Omental fat pad (tissue), 4 donors: ENCODE data around the gene HMCN1. TPM values are rescaled to one million over a fixed set of nuclear protein-coding genes. Genes with fewer than 3 reads are reported as not detected.

Experiments
- ATAC-seq: fragments of 150-250 bp; one replicate; pipeline ENCODE4 v1.9.1; 2016; ENCODE audit warnings: mild to moderate bottlenecking, moderate library complexity; ENCODE audit not compliant: low FRiP score
- DNase-seq: peaks from one replicate; pipeline ENCODE4 v3.0.0-alpha.2; 2019; ENCODE audit warnings: low spot score
- CTCF ChIP-seq, 3 donors: fragments of 450-650 bp; IDR thresholded peaks; one replicate each; pipeline ENCODE4 v1.5.1; 2016 to 2017; ENCODE audit warnings: antibody characterized with exemption in 3 of 3, mild to moderate bottlenecking in 3 of 3, moderate library complexity in 2 of 3
- total RNA-seq, 4 donors: library from RNA; depleted of rRNA; stranded (reverse); fragments of >200 nt; gene quantifications; one replicate each; pipeline ENCODE4 v1.1.0, GENCODE V29; 2016

The HMCN1 gene
- total RNA-seq, 4 donors from 2014 or later, result 5.2 to 45.9 (median 12.7) TPM

DNA sequence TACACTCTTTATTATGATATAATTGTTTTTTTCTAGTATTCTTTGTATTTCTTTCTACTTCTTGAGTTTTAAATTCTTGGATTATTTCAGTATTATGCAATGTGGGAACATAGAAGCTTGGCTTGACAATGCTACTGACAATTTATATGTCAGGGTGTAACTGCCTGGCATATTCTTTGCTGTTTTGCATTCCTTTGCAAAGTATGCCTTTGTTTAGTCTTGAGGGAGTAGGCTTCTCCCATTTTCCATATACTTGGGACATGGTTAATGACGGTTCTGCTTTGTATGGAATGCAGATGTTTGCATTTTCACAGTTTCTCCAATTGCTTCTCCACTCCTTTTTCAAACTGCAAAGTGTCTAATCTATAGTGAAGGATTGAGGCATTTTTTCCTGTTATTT is 109.8 kb downstream of the HMCN1 start:
- DNase-seq, result no peak
- ATAC-seq, result no peak
- no peak for TF ChIP-seq CTCF (IDR thresholded peaks at IDR 0.05)

DNA sequence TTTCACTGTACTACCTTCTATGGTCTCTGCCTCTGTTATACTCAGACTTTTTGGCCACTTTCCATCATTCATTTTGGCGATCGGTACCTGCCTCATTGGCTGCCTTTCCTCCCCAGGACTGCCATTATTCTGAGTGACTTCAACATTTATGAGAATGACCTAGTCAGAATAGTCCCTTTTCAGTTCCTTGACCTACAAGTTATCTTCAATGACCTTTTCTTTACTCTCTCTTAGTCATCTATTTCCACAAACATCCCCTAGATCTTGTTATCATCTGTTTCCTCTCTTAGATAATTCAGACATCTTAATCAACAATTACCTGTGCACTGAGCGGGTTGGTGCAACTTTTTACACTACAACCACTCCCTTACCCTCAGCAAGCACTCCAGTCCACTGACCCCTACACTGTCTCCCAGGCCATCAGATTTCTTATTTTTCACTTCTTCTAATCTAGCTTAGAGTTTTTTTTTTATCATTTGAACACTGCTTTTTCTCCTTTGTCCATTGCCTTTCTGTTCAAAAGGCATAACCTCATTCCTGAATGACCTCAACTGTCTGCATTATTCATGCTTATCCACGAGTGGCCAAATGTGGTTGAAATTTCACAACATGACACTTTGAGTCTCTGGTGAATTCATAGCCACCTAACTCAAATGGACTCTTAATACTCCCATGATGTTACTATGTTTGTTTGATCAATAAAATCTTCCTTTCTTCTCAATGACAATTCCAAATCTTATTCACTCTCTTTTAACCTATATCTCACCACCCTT is 112.7 kb downstream of the HMCN1 start:
- ATAC-seq (no peak), DNase-seq (no peak)

GRCh38 chr1:185849014-185849413 is 114.8 kb downstream of the HMCN1 start:
- no peak for TF ChIP-seq CTCF (IDR thresholded peaks at IDR 0.05)
- DNase-seq (no peak), ATAC-seq (no peak)

More for the DNA sequence above, 112.7 kb downstream of the HMCN1 start:
- no peak for TF ChIP-seq CTCF (IDR thresholded peaks at IDR 0.05)

DNA sequence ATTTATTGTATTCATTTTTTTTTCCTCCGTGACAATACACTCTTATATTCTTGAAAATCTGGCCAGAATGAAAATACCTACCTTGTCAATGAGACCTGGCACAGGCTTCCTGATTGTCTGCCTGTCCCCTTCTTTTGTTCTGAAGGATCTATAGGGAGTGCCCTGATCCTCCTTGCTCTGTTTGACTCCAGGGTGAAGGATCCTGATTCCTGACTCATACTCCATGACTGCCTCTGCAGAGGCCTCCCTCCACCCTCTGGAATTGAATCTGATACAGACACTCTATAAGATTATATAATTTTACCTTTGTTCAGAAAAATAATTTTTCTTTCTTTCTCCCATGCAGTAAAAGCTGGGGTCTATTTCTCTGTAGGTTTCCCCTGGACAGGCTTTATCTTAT is 116.2 kb downstream of the HMCN1 start:
- ATAC-seq (no peak), DNase-seq (no peak)
- TF ChIP-seq CTCF (IDR thresholded peaks at IDR 0.05), result no peak

GRCh38 chr1:185853739-185854138 is 119.5 kb downstream of the HMCN1 start:
- TF ChIP-seq CTCF (IDR thresholded peaks at IDR 0.05), result no peak
- ATAC-seq (no peak), DNase-seq (no peak)

DNA sequence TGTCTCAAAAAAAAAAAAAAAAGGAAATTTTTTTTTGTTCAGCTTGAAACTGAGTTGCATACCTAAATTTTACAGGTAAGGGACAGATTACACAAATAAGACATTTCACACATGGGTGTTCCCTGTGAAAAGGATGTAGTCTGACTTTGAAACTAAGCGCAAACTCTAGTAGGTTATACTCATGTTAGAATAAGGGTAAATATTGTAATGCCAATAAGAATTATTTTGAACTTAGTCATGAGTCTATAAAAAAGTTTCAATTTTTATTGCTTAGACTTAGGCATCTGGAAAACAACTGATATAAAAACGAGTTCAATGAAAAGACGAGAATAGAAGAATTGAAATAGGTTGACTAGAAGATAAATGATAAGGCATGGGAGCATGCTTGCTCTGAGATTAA is 122.3 kb downstream of the HMCN1 start:
- TF ChIP-seq CTCF (IDR thresholded peaks at IDR 0.05), result no peak
- ATAC-seq (no peak), DNase-seq (no peak)

DNA sequence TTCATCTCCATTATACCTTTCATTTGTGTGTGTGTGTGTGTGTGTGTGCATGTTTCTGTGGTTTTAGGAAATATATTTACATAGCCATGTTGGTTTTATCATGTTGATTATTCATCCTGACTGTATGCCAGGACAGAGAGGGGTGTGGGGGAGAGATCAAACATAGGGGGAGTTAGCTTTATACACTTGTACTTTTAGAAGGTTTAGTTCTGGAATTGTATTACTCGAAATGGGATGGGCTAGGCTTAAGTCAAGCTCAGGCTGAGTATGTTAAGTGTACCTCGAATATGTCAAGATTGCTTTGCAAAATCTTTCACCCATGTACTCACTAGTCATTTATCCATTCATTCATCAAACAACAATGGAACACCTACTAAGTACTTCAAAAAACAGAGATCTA is 123.3 kb downstream of the HMCN1 start:
- DNase-seq (no peak), ATAC-seq (no peak)
- no peak for TF ChIP-seq CTCF (IDR thresholded peaks at IDR 0.05)
